Measurements from ENCODE around the gene CBX8. TPM values are rescaled to one million over a fixed set of nuclear protein-coding genes. Genes with fewer than 3 reads are reported as not detected.

CBX8 gene
- polyA plus RNA-seq, 3 donors = 0.51 to 2.5 (median 2.5) TPM

DNA sequence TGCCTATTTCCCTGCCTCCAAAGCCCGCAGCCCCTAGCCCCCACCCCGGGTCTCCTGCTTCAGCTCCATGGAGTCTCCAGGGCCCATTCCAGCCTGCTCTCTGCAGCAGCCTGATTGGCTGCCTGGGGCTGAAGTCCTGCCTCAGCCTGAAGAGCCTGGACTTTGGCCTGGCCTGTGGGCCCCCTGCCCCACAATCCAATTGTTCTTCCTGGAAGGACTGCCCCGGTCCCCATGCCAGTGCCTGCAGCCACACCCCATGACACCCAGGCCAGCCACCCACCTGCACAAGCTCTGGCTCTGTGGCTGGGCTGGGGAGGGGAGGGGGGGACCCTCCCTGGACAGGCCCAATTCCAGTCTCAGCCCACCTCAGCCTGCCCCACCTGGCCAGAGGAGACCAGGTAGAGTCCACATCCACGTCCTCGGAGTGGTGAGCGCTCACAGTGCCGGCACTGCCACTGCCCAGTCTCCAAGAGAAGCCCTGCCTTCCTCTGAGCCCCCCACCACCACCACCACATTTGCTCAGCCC, 53.9 kb downstream of the CBX8 start:
- Mint-ChIP-seq H3K4me3 (peak overlapping the region in 1 of 2 donors; percentile 26), H3K27ac (no peak overlapping the region), H3K27me3 (ENCODE audit: low read depth in 3 of 3) (peaks cover 53 to 89% (median 62%) of the 10 kb centered on the region in 3 donors), H3K4me1 (peaks cover 14% of the 10 kb centered on the region), H3K36me3 (no peaks in the 10 kb centered on the region), H3K9me3 (peaks cover 0 to 11% (median 0%) of the 10 kb centered on the region in 7 donors)
- 98% methylated on average over 5 of the region's 7 CpGs for WGBS (ENCODE audit: insufficient coverage)
- intact Hi-C loops (cut with micrococcal nuclease) = no loop called here
- H3K4me2 ChIP-seq (replicated peaks; ENCODE audit: extremely low read depth, low read length, poor library complexity, severe bottlenecking) = no peak overlapping the region
- peaks cover 6 to 13% of the 10 kb centered on the region in 2 donors for H3K4me1 ChIP-seq (ENCODE audit: control insufficient read depth in 1 of 2, insufficient read depth in 2 of 2, low read length in 2 of 2)
- H3K79me2 ChIP-seq (ENCODE audit: insufficient read depth, low read length) = no peaks in the 10 kb centered on the region
- no peak overlapping the region for H3K4me3 ChIP-seq (replicated peaks in 1 of 3; ENCODE audit: low read depth in 2 of 3, low read length in 3 of 3)
- H3K27ac ChIP-seq (ENCODE audit: low read depth in 1 of 2, low read length in 2 of 2) = no peak overlapping the region
- TF ChIP-seq, protein P1, sequence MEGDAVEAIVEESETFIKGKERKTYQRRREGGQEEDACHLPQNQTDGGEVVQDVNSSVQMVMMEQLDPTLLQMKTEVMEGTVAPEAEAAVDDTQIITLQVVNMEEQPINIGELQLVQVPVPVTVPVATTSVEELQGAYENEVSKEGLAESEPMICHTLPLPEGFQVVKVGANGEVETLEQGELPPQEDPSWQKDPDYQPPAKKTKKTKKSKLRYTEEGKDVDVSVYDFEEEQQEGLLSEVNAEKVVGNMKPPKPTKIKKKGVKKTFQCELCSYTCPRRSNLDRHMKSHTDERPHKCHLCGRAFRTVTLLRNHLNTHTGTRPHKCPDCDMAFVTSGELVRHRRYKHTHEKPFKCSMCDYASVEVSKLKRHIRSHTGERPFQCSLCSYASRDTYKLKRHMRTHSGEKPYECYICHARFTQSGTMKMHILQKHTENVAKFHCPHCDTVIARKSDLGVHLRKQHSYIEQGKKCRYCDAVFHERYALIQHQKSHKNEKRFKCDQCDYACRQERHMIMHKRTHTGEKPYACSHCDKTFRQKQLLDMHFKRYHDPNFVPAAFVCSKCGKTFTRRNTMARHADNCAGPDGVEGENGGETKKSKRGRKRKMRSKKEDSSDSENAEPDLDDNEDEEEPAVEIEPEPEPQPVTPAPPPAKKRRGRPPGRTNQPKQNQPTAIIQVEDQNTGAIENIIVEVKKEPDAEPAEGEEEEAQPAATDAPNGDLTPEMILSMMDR (IDR thresholded peaks at IDR 0.05) = no peak
- no peak for DNase-seq
- H3K36me3 ChIP-seq (replicated peaks in 1 of 2; ENCODE audit: control insufficient read depth in 1 of 2, insufficient read depth in 2 of 2, low read length in 2 of 2) = no peaks in the 10 kb centered on the region
- no peaks in the 10 kb centered on the region for H4K20me1 ChIP-seq (ENCODE audit: insufficient read depth, low read length)
- H3K27me3 ChIP-seq (ENCODE audit: control insufficient read depth in 2 of 2, insufficient read depth in 2 of 2, low read length in 2 of 2) = peaks cover 17 to 54% of the 10 kb centered on the region in 2 donors
- H3K9ac ChIP-seq (ENCODE audit: insufficient read depth, low read length, poor library complexity, severe bottlenecking) = no peak overlapping the region
- H2AFZ ChIP-seq (ENCODE audit: insufficient read depth, low read depth, low read length, poor library complexity, severe bottlenecking) = no peak overlapping the region
- no peaks in the 10 kb centered on the region for H3K9me3 ChIP-seq (replicated peaks in 1 of 2; ENCODE audit: control insufficient read depth in 1 of 2, insufficient read depth in 1 of 2, low read length in 2 of 2)

- intact Hi-C loops (cut with micrococcal nuclease) = no loop called here
- Histone ChIP-seq H3K27me3 (ENCODE audit: control insufficient read depth in 2 of 2, insufficient read depth in 2 of 2, low read length in 2 of 2) (peaks cover 14 to 50% of the 10 kb centered on the region in 2 donors), H3K4me1 (ENCODE audit: control insufficient read depth in 1 of 2, insufficient read depth in 2 of 2, low read length in 2 of 2) (peaks cover 6 to 13% of the 10 kb centered on the region in 2 donors), H2AFZ (ENCODE audit: insufficient read depth, low read depth, low read length, poor library complexity, severe bottlenecking) (no peak overlapping the region), H3K36me3 (replicated peaks in 1 of 2; ENCODE audit: control insufficient read depth in 1 of 2, insufficient read depth in 2 of 2, low read length in 2 of 2) (no peaks in the 10 kb centered on the region), H4K20me1 (ENCODE audit: insufficient read depth, low read length) (no peaks in the 10 kb centered on the region), H3K27ac (ENCODE audit: low read depth in 1 of 2, low read length in 2 of 2) (no peak overlapping the region), H3K79me2 (ENCODE audit: insufficient read depth, low read length) (no peaks in the 10 kb centered on the region), H3K9me3 (replicated peaks in 1 of 2; ENCODE audit: control insufficient read depth in 1 of 2, insufficient read depth in 1 of 2, low read length in 2 of 2) (no peaks in the 10 kb centered on the region), H3K4me2 (replicated peaks; ENCODE audit: extremely low read depth, low read length, poor library complexity, severe bottlenecking) (no peak overlapping the region), H3K9ac (ENCODE audit: insufficient read depth, low read length, poor library complexity, severe bottlenecking) (no peak overlapping the region), H3K4me3 (replicated peaks in 1 of 3; ENCODE audit: low read depth in 2 of 3, low read length in 3 of 3) (no peak overlapping the region)
- Mint-ChIP-seq H3K27me3 (ENCODE audit: low read depth in 3 of 3) (peaks cover 49 to 88% (median 61%) of the 10 kb centered on the region in 3 donors), H3K4me1 (peaks cover 10% of the 10 kb centered on the region), H3K36me3 (no peaks in the 10 kb centered on the region), H3K27ac (no peak overlapping the region), H3K9me3 (peaks cover 0 to 7% (median 0%) of the 10 kb centered on the region in 7 donors), H3K4me3 (peak overlapping the region in 1 of 2 donors; percentile 26)
- TF ChIP-seq, protein P1 (IDR thresholded peaks at IDR 0.05) = no peak
- 100% methylated on average over 1 of the region's 1 CpG for WGBS (ENCODE audit: insufficient coverage)
- DNase-seq = no peak
These were observed 54.3 kb downstream of the CBX8 start for GRCh38 chr17:79742589-79742918.

Other genes starting within 250 kb of the CBX8 start
- gene RBFOX3, start 186.0 kb downstream of the CBX8 start, polyA plus RNA-seq = not detected
- gene ENPP7, start 66.1 kb downstream of the CBX8 start, polyA plus RNA-seq = not detected
- under 1 TPM in 2 of 3 donors, not detected in 1; 0.09 to 0.95 TPM for gene CBX2, start 18.9 kb downstream of the CBX8 start, polyA plus RNA-seq
- 10 to 100 TPM in 1 of 3 donors, 1 to 10 TPM in 2; 1.4 to 82.8 (median 3.6) TPM for gene CBX4, start 42.4 kb upstream of the CBX8 start, polyA plus RNA-seq
- gene TBC1D16, start 238.8 kb upstream of the CBX8 start, polyA plus RNA-seq = under 1 TPM; 0.11 to 0.53 (median 0.27) TPM
- gene CCDC40, start 239.6 kb upstream of the CBX8 start, polyA plus RNA-seq = under 1 TPM in 2 of 3 donors, not detected in 1; 0.21 to 0.27 TPM